GM12875 (cell line): ENCODE results near the gene IDH3A.

ENCODE experiments used
- H3K4me3 ChIP-seq: one replicate; pipeline ENCODE4 v1.5.1; 2011; ENCODE audit warnings: low read depth, low read length, control low read depth
- CTCF ChIP-seq: IDR thresholded peaks from 2 replicates; pipeline ENCODE4 v1.5.1; 2011; ENCODE audit warnings: low read depth, mild to moderate bottlenecking, control low read depth, inconsistent platforms, low read length, moderate library complexity, borderline replicate concordance; ENCODE audit not compliant: insufficient read depth

The IDH3A gene

DNA sequence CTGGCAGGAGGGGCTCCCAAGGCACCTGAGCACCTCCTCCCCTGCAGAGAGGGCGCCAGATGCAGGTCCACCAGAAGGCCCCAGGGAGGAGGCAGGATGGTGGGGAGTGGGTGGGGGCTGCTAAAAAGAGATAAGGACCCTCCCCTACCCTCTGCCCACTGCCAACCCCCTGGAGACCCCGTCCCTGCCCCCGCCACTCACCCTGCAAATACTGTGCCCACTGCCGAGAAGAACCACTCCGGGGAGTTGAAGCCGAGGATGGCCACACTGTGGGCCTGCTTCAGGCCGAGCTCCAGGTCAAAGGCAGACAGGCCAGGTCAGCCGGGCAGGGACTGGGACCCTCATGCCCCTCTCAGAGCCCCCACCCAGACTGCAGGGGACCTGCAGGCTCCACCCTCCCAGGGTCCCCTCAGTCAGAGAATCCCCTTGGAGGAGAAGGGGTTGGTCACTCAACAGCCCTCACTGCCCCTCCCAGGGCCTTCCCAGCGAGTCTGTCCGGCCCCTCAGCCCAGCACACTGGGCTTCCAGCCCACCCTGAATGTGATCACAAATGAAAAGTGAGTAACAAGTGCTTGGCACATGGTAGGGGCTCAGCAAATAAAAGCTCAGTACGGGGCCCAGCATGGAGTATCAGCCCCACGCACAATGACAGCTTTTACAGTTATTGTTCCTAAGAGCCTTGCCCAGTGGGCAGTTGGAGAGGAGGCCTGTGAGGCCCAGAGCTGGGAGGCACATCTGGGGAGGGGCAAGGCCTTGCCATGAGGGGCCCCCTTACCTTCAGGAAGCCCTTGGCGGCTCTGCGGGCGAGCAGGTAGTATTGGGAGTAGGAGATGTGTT lies 44.8 kb downstream of the IDH3A start:
- TF ChIP-seq CTCF, result no peak
- H3K4me3 ChIP-seq, result no peak overlapping the region

GRCh38 chr15:78194568-78194925 lies 45.4 kb downstream of the IDH3A start:
- TF ChIP-seq CTCF, result no peak
- H3K4me3 ChIP-seq, result no peak overlapping the region

DNA sequence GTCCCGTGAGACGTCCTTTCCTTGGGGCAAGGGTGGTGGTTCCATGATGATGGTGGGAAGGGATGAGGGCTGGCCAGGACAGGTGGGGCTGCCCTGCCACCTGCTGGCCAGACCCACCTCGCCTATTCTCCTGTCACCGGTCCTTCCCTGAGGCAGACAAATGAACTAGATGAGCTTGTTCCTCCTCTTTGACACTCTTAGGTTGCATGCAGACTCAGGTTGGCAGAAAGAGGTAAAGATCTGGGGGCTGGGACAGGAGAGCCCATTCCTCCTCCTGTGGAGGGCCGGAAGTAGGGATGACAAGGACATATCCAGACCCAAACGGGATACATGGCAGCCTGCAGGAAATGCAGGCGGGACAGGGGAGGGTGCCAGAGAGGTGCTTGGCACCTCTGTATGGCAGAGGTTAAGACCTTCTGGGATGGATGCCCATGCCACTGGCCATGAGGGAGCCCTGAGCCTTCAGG lies 46.6 kb downstream of the IDH3A start:
- no peak overlapping the region for H3K4me3 ChIP-seq
- TF ChIP-seq CTCF, result peak; percentile 85

- no peak overlapping the region for H3K4me3 ChIP-seq
- TF ChIP-seq CTCF, result no peak
Observed at GRCh38 chr15:78197632-78198031, 48.5 kb downstream of the IDH3A start.

DNA sequence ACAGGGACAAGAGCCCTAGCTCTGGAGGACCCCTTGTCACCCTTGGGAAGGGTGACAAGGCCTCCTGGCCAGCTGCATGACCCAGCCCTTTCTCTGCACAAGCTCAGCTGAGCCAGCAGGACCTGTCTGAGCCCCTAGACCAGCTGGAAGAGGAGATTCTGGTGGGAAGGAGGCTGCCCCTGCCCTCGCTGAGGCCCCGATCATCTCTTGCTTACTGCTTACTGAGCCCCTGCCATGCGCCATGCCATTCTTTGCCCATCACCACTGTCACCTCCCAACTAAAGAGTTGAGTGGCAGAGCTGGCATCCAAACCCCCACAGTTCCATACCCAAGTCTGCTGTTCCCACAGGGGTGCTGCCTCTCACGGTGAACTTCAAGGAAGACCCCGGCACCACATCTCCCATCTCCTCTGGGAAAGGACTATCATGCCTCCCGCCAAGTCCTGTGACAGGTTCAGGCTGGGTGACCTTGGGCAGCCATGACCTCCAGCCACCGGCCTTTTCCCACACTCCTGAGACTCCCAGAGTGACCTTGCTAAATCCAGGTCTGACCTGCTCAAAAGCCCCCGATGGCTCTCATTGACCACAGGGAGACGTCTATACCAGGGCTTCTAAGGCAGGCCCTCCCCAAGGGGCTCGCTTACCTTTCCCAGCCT lies 51.2 kb downstream of the IDH3A start:
- H3K4me3 ChIP-seq, result no peak overlapping the region
- no peak for TF ChIP-seq CTCF

DNA sequence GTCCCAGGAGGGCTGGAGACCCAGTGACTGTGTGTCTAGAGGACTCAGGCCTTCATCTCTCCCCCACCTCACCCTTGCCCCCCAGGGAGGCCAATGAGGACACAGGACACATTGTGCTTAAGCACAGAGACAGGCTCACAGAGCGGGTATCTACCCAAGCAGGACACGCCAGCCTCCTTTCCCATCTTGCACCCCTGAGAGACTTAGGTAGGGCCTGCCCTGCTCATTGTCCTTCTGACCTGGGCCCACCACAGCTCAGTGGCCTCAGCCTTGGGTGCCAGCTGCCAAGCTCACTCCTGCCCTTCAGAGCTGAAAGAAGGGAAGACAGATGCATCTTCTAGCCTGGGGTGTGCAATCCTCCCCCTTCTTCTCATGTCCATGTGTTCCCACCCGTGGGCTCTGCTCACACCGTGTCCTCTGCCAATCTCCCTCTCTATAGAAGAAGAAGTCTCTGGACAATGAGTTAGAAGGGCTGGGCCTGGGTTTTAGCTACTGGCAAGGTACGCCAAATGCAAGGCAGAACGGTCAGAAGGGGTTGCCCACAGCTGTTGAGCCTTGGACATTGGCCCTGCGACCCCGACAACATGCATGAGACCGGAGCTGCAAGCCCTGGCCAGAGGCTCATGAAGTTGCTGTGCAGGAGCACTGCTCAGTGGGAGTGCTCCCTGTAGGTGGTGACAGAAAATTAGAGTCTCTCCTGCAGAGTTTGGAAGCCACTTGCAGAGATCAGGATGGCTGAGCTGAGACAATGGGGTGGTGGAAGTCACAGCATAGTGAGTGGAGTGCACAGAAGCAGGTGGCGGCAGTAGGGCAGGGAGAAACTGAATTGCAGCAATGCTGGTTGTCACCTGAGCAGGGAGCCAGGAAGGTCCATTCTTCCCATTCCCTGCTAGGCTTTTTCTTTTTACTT lies 52.4 kb downstream of the IDH3A start:
- no peak for TF ChIP-seq CTCF

More for the DNA sequence above, 52.4 kb downstream of the IDH3A start:
- no peak overlapping the region for H3K4me3 ChIP-seq
